ENCODE results near the gene SPEF1. TPM values are rescaled to one million over a fixed set of nuclear protein-coding genes. Genes with fewer than 3 reads are reported as not detected.

Gene SPEF1
- total and polyA plus RNA-seq, 10 of the 15 experiments (the other 5 are each of a cell fraction or from before 2014, with no cell fraction given), result 0.12 TPM; not detected in 9

DNA sequence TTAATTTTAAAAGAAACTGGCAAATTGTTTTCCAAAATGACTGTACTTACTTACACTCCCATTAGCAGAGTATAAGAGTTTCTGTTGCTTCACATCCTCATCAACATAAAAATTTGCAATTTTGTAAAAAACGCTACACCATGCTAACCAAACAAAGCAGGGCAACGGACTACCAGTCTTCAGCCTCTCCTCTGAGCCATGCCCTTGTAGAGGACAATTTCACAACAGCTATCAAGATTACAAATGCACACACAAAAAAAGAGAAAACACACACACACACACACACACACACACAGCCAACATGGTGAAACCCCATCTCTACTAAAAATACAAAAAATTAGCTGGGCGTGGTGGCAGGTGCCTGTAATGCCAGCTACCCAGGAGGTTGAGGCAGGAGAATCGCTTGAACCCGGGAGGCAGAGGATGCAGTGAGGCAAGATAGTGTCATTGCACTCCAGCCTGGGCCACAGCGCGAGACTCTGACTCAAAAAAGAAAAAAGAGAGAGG lies 9.6 kb downstream of the SPEF1 start:
- WGBS (ENCODE audit: insufficient coverage, insufficient replicate concordance, low lambda C conversion rate, missing lambda C conversion rate), result 28% methylated on average over 6 of the region's 7 CpGs
- Histone ChIP-seq H3K79me2 (ENCODE audit: control insufficient read depth, insufficient read depth, low read length) (peaks cover 8% of the 10 kb centered on the region), H2AFZ (ENCODE audit: control insufficient read depth, low read depth, low read length) (no peak overlapping the region), H3K4me2 (ENCODE audit: control insufficient read depth, insufficient read depth) (no peak overlapping the region), H3K9ac (ENCODE audit: control insufficient read depth, insufficient read depth, low read length) (no peak overlapping the region), H3K9me3 (replicated peaks; ENCODE audit: control insufficient read depth, insufficient read depth, low read length) (no peaks in the 10 kb centered on the region; the same call in 2 of the 3 replicates), H3K27me3 (replicated peaks in 1 of 2; ENCODE audit: control insufficient read depth in 2 of 2, insufficient read depth in 2 of 2, low read length in 1 of 2) (no peaks in the 10 kb centered on the region; a peak in 1 of 4 replicates), H3K27ac (ENCODE audit: control insufficient read depth, insufficient read depth) (no peak overlapping the region), H4K20me1 (ENCODE audit: control insufficient read depth, insufficient read depth) (no peaks in the 10 kb centered on the region), H3K4me1 (ENCODE audit: control insufficient read depth, insufficient read depth, low read length) (peaks cover 9% of the 10 kb centered on the region), H3K36me3 (ENCODE audit: control insufficient read depth in 2 of 2, insufficient read depth in 2 of 2, low read length in 1 of 2) (no peaks in the 10 kb centered on the region), H3K4me3 (no peak overlapping the region)
- ATAC-seq (no peak), FAIRE-seq (no peak), DNase-seq (ENCODE audit: low read depth, low spot score) (no peak)
- ChIA-PET CTCF (interaction anchor here (1.0 to 1.4 kb wide), 2 partner anchors 18 to 49 kb away, joined by 3 read pairs; partner anchors contain the start of gene AP5S1), SMC1A (ENCODE audit: uncharacterized antibody, unreplicated experiment) (no interaction called here), RAD21 (ENCODE audit: unreplicated experiment) (interaction anchor here (0.7 kb wide), 1 partner anchor 569 kb away, joined by 3 read pairs; no protein-coding TSS in a partner anchor), POLR2A (interaction anchor here (0.6 kb wide), 1 partner anchor 103 kb away, joined by 5 read pairs; no protein-coding TSS in a partner anchor)
- intact Hi-C loops (cut with micrococcal nuclease; ENCODE audit: unreplicated experiment), result no loop called here
- in situ Hi-C loops (cut with MboI), result no loop called here
- no TSS peak for BruUV-seq (replicated peaks)
- TF ChIP-seq MYB (IDR thresholded peaks at IDR 0.05; ENCODE audit: borderline replicate concordance, low read depth, low read length) (no peak), JUND (IDR thresholded peaks at IDR 0.05; ENCODE audit: low read depth, low read length) (no peak), NR2C2 (IDR thresholded peaks at IDR 0.05; ENCODE audit: borderline replicate concordance, control insufficient read depth, insufficient read length, low read depth) (no peak), NRF1 (conservative IDR thresholded peaks at IDR 0.05; ENCODE audit: low read depth, low read length) (no peak), ATF7 (IDR thresholded peaks at IDR 0.05; ENCODE audit: low read depth) (no peak), RAD21 (IDR thresholded peaks at IDR 0.05; ENCODE audit: insufficient read depth, low read depth, low read length) (no peak), RB1 (IDR thresholded peaks at IDR 0.05; ENCODE audit: borderline replicate concordance) (no peak), NFXL1 (IDR thresholded peaks at IDR 0.05; ENCODE audit: borderline replicate concordance) (no peak)
- TF ChIP-seq, protein P1, sequence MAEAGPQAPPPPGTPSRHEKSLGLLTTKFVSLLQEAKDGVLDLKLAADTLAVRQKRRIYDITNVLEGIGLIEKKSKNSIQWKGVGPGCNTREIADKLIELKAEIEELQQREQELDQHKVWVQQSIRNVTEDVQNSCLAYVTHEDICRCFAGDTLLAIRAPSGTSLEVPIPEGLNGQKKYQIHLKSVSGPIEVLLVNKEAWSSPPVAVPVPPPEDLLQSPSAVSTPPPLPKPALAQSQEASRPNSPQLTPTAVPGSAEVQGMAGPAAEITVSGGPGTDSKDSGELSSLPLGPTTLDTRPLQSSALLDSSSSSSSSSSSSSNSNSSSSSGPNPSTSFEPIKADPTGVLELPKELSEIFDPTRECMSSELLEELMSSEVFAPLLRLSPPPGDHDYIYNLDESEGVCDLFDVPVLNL (IDR thresholded peaks at IDR 0.05; ENCODE audit: low read depth, low read length), result no peak
- TF ChIP-seq, protein P2, sequence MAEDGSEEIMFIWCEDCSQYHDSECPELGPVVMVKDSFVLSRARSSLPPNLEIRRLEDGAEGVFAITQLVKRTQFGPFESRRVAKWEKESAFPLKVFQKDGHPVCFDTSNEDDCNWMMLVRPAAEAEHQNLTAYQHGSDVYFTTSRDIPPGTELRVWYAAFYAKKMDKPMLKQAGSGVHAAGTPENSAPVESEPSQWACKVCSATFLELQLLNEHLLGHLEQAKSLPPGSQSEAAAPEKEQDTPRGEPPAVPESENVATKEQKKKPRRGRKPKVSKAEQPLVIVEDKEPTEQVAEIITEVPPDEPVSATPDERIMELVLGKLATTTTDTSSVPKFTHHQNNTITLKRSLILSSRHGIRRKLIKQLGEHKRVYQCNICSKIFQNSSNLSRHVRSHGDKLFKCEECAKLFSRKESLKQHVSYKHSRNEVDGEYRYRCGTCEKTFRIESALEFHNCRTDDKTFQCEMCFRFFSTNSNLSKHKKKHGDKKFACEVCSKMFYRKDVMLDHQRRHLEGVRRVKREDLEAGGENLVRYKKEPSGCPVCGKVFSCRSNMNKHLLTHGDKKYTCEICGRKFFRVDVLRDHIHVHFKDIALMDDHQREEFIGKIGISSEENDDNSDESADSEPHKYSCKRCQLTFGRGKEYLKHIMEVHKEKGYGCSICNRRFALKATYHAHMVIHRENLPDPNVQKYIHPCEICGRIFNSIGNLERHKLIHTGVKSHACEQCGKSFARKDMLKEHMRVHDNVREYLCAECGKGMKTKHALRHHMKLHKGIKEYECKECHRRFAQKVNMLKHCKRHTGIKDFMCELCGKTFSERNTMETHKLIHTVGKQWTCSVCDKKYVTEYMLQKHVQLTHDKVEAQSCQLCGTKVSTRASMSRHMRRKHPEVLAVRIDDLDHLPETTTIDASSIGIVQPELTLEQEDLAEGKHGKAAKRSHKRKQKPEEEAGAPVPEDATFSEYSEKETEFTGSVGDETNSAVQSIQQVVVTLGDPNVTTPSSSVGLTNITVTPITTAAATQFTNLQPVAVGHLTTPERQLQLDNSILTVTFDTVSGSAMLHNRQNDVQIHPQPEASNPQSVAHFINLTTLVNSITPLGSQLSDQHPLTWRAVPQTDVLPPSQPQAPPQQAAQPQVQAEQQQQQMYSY (CRISPR knock-in tag; IDR thresholded peaks at IDR 0.05), result no peak
- TF ChIP-seq, protein P3, sequence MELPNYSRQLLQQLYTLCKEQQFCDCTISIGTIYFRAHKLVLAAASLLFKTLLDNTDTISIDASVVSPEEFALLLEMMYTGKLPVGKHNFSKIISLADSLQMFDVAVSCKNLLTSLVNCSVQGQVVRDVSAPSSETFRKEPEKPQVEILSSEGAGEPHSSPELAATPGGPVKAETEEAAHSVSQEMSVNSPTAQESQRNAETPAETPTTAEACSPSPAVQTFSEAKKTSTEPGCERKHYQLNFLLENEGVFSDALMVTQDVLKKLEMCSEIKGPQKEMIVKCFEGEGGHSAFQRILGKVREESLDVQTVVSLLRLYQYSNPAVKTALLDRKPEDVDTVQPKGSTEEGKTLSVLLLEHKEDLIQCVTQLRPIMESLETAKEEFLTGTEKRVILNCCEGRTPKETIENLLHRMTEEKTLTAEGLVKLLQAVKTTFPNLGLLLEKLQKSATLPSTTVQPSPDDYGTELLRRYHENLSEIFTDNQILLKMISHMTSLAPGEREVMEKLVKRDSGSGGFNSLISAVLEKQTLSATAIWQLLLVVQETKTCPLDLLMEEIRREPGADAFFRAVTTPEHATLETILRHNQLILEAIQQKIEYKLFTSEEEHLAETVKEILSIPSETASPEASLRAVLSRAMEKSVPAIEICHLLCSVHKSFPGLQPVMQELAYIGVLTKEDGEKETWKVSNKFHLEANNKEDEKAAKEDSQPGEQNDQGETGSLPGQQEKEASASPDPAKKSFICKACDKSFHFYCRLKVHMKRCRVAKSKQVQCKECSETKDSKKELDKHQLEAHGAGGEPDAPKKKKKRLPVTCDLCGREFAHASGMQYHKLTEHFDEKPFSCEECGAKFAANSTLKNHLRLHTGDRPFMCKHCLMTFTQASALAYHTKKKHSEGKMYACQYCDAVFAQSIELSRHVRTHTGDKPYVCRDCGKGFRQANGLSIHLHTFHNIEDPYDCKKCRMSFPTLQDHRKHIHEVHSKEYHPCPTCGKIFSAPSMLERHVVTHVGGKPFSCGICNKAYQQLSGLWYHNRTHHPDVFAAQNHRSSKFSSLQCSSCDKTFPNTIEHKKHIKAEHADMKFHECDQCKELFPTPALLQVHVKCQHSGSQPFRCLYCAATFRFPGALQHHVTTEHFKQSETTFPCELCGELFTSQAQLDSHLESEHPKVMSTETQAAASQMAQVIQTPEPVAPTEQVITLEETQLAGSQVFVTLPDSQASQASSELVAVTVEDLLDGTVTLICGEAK (IDR thresholded peaks at IDR 0.05; ENCODE audit: borderline replicate concordance), result no peak
- TF ChIP-seq, protein P4, sequence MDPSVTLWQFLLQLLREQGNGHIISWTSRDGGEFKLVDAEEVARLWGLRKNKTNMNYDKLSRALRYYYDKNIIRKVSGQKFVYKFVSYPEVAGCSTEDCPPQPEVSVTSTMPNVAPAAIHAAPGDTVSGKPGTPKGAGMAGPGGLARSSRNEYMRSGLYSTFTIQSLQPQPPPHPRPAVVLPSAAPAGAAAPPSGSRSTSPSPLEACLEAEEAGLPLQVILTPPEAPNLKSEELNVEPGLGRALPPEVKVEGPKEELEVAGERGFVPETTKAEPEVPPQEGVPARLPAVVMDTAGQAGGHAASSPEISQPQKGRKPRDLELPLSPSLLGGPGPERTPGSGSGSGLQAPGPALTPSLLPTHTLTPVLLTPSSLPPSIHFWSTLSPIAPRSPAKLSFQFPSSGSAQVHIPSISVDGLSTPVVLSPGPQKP (IDR thresholded peaks at IDR 0.05; ENCODE audit: low read depth, low read length), result no peak
